HG03135 (cell line): ENCODE data around the gene B4GALNT3.
"Not testable (repeated sequence)": the region's sequence is repeated elsewhere in the genome, so short reads cannot be mapped to it uniquely, and the experiment has no call there.

Experiments used
- ATAC-seq: cut with Tn5 transposase; IDR thresholded peaks from one replicate; pipeline ENCODE4 v1.9.1; 2021; ENCODE audit warnings: mild to moderate bottlenecking, moderate library complexity; ENCODE audit not compliant: unreplicated experiment

The B4GALNT3 gene

DNA sequence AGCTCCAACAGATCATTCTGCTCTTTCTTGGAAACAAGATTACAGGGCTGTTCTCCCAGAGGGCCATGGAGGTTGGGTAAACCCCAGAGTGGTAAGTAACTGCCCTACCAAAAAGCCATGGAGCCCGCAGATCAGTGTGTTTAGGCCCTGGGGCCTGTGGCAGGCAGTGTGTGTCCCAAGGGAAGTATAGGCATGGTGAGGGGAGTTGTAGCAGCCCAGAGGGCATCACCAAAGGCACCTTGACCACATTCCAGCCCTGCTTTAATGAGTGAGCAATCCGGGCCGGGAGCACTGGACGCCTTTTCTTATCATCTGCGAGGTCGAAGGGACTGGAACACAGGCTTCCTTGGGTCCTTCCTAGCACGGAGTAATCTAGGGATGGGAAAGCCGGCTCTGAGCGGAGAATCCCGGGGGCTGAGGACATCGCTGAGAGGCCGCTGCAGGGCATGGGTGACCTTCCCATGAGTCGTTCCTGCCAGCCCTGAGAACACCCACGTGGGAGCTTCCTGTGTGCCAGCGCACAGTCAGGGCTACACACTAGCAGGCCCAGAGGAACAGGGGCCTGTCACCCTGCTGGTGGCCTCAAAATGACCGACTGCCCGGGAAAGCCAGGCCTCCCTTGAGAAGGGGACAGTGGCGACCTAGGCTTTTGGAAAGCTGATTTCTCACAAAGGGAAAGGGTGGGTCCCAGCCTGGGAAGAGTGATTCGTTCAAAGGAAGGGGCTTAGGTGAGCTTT, 112.2 kb downstream of the B4GALNT3 start:
- no peak for ATAC-seq

DNA sequence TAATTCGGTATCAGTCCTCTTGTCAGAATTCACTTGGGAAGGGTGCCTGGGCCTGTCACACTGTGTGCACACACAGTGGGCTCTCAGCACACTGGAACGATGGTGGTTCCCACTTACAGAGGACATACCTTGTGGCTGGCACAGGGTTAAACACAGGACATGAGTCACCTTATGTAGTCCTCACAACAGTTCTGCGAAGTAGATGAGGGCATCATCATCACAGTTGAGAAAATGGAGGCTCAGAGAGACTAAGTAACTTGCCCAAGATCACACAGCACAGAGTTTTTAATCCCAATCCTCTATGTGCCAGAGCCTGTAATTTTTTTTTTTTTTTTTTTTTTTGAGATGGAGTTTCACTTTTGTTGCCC, 112.8 kb downstream of the B4GALNT3 start:
- no peak for ATAC-seq

DNA sequence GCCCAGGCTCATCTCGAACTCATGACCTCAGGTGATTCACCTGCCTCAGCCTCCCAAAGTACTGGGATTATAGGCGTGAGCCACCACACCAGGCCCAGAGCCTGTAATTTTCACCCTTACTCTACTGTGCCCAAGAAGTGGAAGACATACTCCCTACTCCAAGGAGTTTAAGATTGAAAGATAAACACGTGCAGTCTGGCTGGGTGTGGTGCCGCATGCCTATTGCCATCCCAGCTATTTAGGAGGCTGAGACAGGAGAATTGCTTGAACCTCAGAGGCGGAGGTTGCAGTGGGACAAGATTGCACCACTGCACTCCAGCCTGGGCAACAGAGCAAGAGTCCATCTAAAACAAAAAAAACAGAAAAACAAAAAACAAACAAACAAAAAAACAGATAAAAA, 113.5 kb downstream of the B4GALNT3 start:
- no peak for ATAC-seq

DNA sequence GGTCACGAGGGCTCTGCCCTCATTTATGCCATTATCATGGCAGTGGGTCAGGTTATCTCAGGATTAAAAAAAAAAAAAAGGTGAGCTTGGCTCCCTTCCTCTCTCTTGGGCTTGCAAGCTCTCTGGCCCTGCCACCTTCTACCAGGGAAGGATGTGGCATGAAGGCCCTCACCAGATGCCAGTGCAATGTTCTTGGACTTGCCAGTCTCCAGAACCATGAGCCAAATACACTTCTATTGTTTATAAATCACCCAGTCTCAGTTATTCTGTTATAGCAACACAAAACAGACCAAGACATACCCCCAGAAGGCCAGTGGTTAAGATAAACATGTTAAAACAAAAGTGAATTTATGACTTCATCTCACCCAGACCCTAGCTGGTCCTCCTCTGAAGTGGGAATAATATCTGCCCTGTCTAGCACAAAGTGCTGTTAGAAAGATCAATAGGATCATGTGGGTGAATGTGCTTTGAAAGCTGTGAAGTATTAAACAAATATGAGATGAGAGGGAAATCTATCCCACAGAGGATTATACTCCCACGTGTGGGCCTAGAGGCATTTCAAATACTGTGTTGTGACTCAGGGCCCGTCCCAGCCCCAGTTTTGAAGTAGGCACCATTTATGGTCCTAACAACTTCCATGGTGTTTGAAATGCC, 114.9 kb downstream of the B4GALNT3 start:
- ATAC-seq, result no peak

DNA sequence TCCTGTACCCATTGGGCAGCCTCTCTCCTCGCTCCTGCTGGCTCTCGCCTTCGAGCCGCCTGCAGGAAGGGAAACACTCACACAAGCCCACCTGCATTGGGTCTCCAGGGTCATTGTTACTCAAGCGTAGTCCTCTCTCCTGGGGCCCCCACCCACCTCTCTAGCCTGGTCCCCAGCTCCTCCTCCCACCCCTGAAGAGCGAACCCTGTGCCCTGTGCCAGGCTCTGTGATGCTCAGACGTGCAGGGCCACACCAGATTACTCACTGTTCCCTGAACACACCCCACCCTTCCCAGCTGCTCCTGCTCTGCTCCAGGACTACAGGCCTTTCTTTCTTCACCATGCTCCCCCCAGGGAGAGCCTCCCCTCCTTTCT, 115.4 kb downstream of the B4GALNT3 start:
- ATAC-seq, result no peak

DNA sequence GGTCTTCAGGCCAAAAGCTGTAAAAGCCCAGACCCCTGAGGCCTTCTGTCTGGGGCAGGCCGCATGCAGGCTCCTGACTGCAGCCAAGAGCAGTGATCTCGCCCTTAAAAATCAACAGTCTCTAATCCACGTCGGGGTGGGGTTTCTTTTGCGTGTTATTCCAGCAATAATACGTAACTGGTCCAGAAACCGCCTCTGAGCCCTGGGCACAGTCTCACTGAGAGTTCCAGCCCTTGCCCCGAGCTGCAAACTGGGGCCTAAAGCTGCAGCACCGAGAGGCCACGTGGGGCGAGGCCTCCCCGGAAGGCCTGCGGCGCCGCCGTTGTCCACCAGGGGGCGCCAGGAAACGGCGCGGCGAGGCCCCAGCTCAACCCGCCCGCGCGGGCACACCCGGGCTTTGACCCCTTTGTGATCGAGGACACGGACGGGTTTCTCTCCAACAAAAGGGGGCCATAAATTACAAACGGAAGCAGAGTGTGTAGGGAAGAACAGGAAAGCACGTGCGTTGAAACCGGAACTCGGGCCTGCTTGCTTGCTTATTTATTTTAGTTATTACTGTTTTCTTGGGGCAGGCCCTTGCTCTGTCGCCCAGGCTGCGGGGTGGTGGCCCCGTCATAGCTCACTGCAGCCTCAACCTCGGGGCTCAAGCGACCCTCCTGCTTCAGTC, 116.3 kb downstream of the B4GALNT3 start:
- peak; percentile 76 for ATAC-seq

DNA sequence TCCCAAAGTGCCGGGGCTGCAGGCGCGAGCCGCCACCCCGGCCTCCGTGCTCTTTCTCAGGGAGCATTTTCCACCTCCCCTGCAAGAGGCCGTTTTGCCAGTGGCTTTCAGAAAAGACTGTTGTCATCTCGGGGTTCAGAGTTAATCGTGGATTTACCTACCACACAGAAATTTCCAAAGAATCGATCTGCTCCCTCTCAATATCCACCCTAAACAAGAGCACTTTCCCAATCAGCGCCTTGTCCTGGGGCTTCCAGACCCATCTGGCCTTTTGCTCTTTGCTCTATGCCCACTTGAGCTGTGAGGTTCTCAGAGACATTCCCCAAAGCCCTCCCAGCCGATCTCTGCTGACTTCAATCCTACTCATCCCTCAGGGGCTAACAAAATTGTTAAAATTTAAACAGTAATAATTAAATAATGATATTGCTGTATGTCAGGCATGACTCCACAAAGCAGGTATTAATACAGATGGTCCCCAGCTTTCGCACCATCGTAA, 116.9 kb downstream of the B4GALNT3 start:
- ATAC-seq, result no peak

DNA sequence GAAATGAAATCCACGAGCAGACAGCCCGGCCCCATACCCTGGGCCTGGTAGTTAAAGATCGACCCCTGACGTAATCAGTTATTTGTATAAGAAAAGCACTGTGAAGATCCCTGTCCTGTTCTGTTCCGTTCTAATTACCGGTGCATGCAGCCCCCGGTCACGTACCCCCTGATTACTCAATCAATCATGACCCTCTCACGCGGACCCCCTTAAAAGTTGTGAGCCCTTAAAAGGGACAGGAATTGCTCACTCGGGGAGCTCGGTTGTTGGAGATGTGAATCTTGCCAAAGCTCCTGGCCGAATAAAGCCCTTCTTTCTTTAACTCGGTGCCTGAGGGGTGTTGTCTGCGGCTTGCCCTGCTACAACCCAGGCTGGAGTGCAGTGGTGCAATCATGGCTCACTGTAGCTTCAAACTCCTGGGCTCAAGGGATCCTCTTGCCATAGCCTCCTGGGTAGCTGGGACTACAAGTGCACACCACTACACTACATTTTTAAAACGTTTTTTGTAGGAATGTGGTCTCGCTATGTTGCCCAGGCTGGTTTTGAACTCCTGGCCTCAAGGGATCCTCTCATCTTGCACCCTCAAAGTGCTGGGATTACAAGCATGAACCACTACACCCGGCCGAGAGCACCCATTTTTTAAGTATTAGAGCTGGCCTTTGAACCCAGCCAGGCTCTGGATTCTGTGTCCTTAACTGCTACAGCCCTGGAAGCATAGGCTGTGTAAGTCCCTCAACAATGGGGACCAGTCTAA, 118.4 kb downstream of the B4GALNT3 start:
- ATAC-seq, result not testable (repeated sequence)

DNA sequence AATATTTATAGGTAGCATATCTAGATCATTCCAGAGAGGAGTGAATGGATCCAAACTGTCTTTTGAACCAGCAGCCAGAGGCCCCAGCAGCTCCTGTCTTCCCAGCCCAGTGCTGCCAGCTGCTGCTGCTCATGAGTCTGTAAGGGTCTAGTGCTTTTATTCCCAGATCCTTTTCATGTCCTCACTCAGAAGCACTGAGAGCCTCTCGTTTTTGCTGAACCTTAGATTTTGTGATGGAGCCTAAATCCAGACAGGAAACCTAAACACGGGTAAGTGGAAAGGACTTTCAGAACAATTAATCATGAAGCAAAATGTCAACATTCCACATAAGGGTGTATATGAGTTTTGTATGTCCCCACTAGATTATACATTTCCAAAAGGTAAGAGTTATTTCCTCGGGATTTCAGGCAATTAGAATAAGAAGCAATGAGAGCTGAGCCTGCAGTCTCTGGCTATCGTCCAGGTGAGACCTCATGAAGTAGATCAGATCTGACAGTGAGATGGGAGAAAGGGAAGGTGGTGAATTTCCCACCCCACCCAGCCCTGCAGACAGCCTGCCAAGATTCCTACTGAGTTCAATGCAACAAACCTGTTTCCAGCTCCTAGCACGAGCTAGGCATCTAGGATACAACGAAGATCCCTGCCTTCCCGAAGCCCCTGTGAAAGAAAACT, 119.1 kb downstream of the B4GALNT3 start:
- no peak for ATAC-seq

DNA sequence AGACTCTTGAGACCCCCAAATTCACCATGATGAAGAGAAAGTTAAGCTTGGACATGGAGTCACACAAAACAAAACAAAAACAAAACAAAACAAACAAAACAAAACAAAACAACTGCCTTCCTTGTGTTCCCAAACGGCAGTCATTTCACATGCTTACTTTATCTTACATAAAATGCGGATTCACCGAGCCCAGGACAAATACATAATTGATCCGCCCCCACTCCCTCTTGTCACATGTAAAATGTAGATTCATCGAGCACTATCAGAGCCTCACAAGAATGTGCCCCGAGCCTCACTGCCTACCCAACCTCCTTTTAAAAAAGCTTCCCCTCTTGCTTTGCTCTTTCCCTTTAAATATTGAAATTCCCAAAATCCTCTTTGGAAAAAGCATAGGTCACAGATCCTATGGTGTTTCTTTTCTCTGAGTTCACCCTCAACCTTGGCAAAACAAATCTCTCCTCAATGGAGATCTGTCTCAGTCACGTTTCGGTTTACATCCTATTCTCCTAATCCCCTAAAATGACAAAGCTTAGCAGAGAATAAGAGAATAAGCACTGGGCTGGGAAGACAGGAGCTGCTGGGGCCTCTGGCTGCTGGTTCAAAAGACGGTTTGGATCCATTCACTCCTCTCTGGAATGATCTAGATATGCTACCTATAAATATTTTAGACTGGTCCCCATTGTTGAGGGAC, 119.8 kb downstream of the B4GALNT3 start:
- no peak for ATAC-seq

DNA sequence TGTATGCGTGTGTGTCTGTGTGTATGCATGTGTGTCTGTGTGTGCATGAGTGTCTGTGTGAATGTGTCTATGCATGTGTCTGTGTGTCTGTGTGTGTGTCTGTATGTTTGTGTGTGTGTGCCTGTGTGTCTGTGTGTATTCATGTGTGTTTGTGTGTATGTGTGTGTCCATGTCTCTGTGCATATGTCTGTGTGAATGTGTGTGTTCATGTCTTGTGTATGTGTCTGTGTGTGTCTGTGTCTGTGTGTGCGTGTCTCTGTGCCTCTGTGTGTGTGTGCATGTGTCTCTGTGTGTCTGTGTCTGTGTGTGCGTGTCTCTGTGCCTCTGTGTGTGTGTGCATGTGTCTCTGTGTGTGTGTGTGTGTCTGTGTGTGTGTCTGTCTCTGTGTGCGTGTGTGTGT, 121.1 kb downstream of the B4GALNT3 start:
- no peak for ATAC-seq

DNA sequence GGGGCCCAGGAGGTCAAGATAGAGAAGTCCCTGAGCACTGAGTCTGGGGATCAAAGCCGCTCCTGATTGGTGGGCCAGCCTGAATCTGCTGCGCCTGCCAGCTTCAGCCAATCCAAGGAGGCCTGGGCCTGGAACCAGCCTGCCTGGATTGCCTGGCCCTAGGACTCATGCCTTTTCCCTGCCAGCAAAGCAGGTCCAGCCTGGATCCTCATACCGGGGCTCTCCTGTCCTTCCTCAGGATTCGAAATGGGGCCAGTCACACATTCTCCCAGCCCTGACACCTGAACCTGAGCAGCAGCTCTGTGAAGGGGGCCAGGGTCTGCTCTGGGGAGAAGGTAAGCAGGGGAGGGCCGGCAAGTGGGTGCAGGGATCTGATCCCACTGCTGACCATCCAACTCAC, 121.6 kb downstream of the B4GALNT3 start:
- no peak for ATAC-seq

DNA sequence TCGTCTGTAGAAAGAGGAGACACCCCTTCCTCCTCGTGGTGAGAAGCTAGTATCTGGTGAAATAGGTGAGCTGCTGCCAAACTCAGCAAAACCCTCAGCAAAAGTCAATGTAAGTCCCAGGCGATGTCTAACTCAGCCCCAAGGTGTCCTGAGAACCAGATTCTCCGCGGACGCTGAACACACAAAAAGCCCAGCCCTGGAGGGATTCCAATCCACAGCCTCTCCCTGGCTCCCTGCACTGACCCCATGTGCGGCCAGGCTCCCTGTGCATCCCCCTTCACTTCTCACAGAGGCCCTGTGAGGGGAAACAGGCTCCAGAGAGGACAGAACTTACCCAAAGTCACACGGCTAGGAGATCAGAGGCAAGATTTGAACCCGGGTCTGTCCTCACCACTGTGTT, 122.0 kb downstream of the B4GALNT3 start:
- ATAC-seq, result no peak

DNA sequence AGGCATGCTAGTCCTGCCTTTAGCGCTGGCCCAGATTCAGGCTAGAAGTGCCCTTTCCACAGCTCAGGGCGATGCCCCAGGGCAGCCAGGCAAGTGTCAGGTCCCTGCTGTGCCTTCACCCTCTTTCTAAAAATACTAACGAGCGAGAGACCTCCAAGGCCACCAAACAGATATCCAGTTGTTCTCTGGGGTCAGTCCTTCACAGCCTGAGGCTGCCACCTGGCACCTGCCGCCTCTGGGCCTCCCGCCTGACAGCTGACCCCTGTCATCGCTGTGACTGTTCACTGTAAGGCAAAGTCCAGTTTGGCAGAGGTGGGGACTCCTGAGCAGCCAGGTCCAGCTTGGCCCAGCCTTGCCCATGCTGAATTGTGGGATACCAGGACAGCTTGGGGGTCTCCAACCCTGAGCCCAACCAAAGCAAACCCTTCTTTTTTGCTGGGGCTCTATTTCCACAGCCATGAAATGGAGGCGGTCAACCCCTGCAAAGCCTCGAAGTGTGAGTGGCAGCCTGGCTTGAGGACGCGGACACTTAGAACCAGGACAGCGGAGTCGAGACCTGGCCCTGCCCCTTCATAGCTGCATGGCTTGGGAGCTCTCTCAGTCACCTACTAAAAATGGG, 123.6 kb downstream of the B4GALNT3 start:
- no peak for ATAC-seq

DNA sequence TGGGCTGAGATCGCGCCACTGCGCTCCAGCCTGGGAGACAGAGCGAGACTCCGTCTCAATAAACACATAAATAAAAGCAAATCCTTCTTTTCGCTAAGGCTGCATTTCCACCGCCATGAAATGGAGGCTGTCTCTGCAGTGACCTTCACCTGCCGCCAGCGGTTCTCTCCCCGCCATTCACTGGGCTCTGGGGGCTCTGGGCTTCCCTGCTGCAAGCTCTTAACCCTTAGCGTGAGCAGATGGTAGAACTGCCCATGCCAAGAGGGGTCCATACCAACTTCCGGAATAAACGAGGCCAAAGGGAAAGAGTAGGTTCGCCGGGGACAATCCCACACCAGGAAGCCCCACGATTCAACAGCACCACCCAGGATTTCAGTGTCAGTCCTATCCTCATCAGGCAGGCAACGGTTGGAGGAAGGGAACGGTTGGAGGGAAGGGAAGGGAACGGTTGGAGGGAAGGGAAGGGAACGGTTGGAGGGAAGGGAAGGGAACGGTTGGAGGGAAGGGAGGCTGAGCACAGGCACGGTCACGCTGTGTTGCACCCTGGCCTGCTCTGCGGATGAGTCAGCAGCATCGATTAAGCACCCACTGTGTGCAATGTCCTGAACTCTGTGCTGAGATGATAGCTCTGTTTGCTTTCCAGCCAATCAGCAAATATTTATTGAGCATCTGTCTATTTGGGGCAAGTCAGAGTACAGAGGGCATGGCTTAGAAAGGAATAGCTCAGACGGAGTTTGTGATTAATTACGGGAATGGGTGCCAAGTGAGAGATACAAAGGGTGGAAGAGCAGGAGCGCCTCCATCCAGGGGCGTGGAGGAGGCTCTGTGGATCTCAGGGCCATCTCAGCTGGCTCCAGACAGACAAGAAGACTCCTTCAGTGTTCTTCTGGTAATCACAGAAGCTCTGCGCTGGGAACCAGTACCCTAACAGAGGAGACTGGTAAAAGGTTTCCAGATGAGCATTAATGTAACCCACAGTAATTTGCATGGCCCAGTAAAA, 125.6 kb downstream of the B4GALNT3 start:
- no peak for ATAC-seq

DNA sequence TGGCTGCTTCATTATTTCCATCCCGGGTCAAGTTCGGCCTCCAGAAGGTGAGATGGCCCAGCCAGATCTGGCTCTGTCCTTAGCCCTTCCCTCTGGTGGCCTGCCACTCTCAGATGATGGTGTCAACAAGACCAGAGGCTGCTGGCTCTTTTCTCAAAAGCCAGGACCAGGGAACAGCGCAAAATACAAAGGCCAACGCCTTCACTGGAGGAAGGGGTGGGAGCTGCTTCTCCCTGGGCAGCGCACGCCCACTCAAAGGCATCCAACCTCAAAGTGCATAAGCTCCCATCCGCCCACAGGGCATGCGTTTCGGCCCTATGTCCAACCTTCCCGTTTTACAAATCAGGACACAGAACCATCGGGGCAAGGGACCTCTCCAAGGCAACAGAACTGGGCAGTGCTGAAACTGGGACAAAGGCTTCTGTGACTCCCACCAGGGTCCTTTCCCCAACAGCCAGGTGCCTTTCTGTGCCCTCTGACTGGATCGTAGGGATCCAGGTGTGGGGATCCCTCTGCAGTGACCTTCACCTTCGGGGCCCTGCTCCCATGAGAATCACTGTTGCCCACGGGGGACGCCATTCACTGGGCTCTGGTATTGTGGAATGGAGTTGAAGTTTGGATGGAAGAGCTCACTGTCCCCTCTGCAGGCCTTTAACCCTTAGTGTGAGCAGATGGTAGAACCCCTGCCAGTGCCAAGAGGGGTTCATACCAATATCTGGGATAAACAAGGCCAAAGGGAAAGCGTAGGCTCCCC, 126.8 kb downstream of the B4GALNT3 start:
- no peak for ATAC-seq

DNA sequence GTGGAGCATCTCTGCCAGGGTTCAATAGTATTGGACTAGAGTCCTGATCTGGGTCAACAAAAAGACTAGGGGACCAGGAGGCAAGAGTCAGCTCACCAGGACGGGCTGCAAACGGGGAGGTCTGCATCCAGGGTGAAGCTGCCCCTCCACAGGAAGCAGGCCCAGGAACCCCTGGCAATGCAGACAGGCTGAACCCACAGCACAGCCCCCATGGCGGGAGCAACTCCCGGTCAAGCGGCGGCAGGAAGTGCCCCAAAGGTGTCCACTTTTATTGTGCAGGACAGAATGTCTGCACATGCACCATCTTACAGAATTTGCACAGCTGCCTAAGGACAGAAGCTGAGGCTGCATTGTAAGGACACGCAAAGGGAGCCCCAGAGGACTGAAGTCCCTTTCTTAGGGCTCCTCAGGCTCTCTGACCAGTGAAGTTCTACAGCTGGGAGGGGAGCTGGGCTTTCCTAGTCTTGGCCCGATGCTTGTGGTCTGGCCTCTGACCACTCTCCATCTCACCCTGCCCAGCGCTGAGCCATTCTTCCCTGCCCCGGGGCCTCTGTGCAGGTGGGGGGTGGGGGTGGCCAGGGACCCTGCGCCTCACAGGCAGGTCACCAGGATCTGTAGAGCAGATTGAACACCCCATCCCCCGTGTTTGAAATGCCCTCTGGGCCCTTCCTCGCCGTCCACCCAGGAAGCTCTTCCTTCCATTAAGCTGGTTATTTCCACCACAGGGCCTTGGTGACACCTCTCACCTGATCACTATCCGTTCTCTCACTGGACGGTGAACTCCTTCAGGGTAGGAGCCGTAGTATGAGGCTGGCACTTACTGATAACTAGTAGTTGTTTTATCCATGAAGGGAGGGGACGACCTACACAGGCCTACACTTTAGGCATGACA, 127.6 kb downstream of the B4GALNT3 start:
- no peak for ATAC-seq
